ENCODE measurements around the gene SUMO3. TPM values are rescaled to one million over a fixed set of nuclear protein-coding genes. Genes with fewer than 3 reads are reported as not detected.
A peak's percentile ranks its signal among the peaks of the same experiment; 100 is the strongest.

The SUMO3 gene
- total and polyA plus RNA-seq, 8 donors: 14.0 to 29.1 (median 21.7) TPM

GRCh38 chr21:44805226-44805625, 12.6 kb downstream of the SUMO3 start:
- H3K36me3 ChIP-seq: peaks cover 0 to 15% (median 0%) of the 10 kb centered on the region in 3 donors
- WGBS, 2 donors: 75 to 87% methylated on average over 4 of the region's 4 CpGs
- peaks cover 5 to 11% (median 5%) of the 10 kb centered on the region in 3 donors for H3K4me1 ChIP-seq
- no peak for DNase-seq
- no peaks in the 10 kb centered on the region for H3K27me3 ChIP-seq
- intact Hi-C loops (cut with DNase I): loop anchor here in 1 of 3 donors (10.0 kb wide), 1 partner anchor 130 kb away; no protein-coding TSS in a partner anchor
- H3K27ac ChIP-seq: no peak overlapping the region
- no peaks in the 10 kb centered on the region for H3K9me3 ChIP-seq
- H3K4me3 ChIP-seq: no peak overlapping the region
- FAIRE-seq: no peak
- ATAC-seq: no peak
- no peak for TF ChIP-seq CTCF (IDR thresholded peaks at IDR 0.05)

GRCh38 chr21:44804762-44805161, 13.1 kb downstream of the SUMO3 start:
- FAIRE-seq (no peak), ATAC-seq (no peak), DNase-seq (peak in 1 of 6 donors; percentile 47)
- intact Hi-C loops (cut with DNase I): loop anchor here in 1 of 3 donors (10.0 kb wide), 1 partner anchor 130 kb away; no protein-coding TSS in a partner anchor
- Histone ChIP-seq H3K9me3 (no peaks in the 10 kb centered on the region), H3K4me3 (no peak overlapping the region), H3K36me3 (peaks cover 0 to 15% (median 0%) of the 10 kb centered on the region in 3 donors), H3K4me1 (peaks cover 5 to 16% (median 9%) of the 10 kb centered on the region in 3 donors), H3K27ac (no peak overlapping the region), H3K27me3 (no peaks in the 10 kb centered on the region)
- no peak for TF ChIP-seq CTCF (IDR thresholded peaks at IDR 0.05)
- WGBS, 2 donors: 20 to 23% methylated on average over 6 of the region's 6 CpGs

GRCh38 chr21:44803651-44804050, 14.2 kb downstream of the SUMO3 start:
- no peaks in the 10 kb centered on the region for H3K9me3 ChIP-seq
- WGBS, 2 donors: 65 to 78% methylated on average over 3 of the region's 3 CpGs
- FAIRE-seq (no peak), DNase-seq (no peak), ATAC-seq (no peak)
- no peaks in the 10 kb centered on the region for H3K27me3 ChIP-seq
- H3K4me1 ChIP-seq: peaks cover 5 to 20% (median 10%) of the 10 kb centered on the region in 3 donors
- no peak overlapping the region for H3K27ac ChIP-seq
- peaks cover 0 to 15% (median 0%) of the 10 kb centered on the region in 3 donors for H3K36me3 ChIP-seq
- intact Hi-C loops (cut with DNase I): loop anchor here in 1 of 3 donors (10.0 kb wide), 1 partner anchor 131 kb away; no protein-coding TSS in a partner anchor
- no peak overlapping the region for H3K4me3 ChIP-seq
- no peak for TF ChIP-seq CTCF (IDR thresholded peaks at IDR 0.05)

GRCh38 chr21:44802396-44803153, 15.3 kb downstream of the SUMO3 start:
- Histone ChIP-seq H3K4me1 (peaks cover 5 to 20% (median 10%) of the 10 kb centered on the region in 3 donors), H3K36me3 (peaks cover 0 to 11% (median 0%) of the 10 kb centered on the region in 3 donors), H3K27me3 (no peaks in the 10 kb centered on the region), H3K4me3 (peak overlapping the region; percentile 70 to 99 (median 85)), H3K9me3 (no peaks in the 10 kb centered on the region), H3K27ac (peak overlapping the region in 3 of 4 donors; percentile 53 to 72 (median 60))
- no peak for TF ChIP-seq CTCF (IDR thresholded peaks at IDR 0.05)
- 23 to 34% methylated on average over 24 to 32 of the region's 32 CpGs for WGBS, 2 donors
- DNase-seq (no peak), FAIRE-seq (no peak), ATAC-seq (no peak)
- intact Hi-C loops (cut with DNase I): loop anchor here in 1 of 3 donors (10.0 kb wide), 1 partner anchor 132 kb away; no protein-coding TSS in a partner anchor
